ENCODE results near the gene COMMD10. TPM values are rescaled to one million over a fixed set of nuclear protein-coding genes. Genes with fewer than 3 reads are reported as not detected.

COMMD10 gene
- total and polyA plus RNA-seq, 2 of the 8 experiments (the other 6 are each of a cell fraction or from before 2014, with no cell fraction given), result 16.5 to 43.4 TPM

DNA sequence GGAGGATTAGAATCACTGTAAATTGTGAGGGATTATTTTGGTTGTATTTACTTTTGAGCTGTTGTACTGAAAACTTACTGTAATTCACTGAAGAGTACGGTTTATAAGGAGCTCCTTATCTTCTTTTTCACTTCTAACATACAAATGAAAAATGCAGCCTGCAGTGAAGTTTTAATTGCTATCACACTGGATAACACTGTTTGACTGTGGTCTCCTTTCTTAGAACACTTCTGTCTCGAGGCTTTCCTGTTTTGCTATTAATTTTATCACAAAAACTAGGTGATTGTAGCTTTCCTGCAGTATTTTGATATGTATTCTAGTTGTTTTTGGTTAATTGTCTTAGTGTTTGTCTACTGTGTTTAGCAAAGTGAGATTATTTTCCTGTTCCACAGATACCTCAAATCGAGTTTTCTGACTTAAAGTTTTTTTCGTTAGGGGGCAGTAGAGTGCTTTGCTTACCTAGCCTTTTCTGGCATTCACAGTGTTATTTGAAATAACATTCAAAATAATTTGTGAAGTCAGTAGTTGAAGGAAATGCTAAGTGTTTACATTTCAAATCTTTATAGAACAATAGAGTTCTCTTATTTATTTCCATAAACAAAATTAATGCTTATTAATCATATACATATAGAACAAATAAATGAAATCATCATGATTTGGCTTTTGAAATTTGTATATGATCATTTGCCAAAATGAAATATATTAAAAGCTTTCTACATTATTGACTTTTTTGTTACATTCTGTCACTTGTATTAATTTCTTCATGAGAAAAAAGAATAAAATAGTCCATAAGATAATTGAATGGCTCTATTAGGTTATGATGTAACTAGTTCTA, 52.9 kb downstream of the COMMD10 start:
- Histone ChIP-seq H3K79me2 (ENCODE audit: control insufficient read depth in 1 of 2, insufficient read depth in 2 of 2, low read length in 2 of 2) (no peaks in the 10 kb centered on the region), H3K23me2 (ENCODE audit: low read depth, low read length) (no peaks in the 10 kb centered on the region), H3K4me1 (replicated peaks in 1 of 4; ENCODE audit: control insufficient read depth in 3 of 4, insufficient read depth in 4 of 4, low read length in 3 of 4) (no peaks in the 10 kb centered on the region), H3K56ac (replicated peaks; ENCODE audit: insufficient read length, low read depth, low read length) (no peak overlapping the region), H4K5ac (ENCODE audit: insufficient read length, low read depth, low read length) (no peak overlapping the region), H2BK20ac (ENCODE audit: low read length) (no peak overlapping the region), H3K14ac (ENCODE audit: insufficient read length) (no peak overlapping the region), H3K4me2 (ENCODE audit: insufficient read depth in 1 of 2, low read depth in 2 of 2, low read length in 2 of 2) (no peak overlapping the region), H3K9me3 (ENCODE audit: insufficient read depth in 2 of 2, low read depth in 1 of 2, low read length in 1 of 2) (no peaks in the 10 kb centered on the region), H3K36me3 (ENCODE audit: control insufficient read depth in 2 of 4, insufficient read depth in 4 of 4, low read length in 3 of 4) (no peaks in the 10 kb centered on the region; a peak in 2 of 8 replicates), H3K4ac (replicated peaks; ENCODE audit: insufficient read length, low read depth, low read length) (no peak overlapping the region), H3K23ac (ENCODE audit: insufficient read length) (no peak overlapping the region), H2AK5ac (ENCODE audit: low read depth, low read length) (no peak overlapping the region), H3K9ac (replicated peaks in 1 of 4; ENCODE audit: extremely low read depth in 1 of 4, low read depth in 3 of 4, low read length in 3 of 4) (no peak overlapping the region), H2AFZ (ENCODE audit: low read length) (no peak overlapping the region), H3K18ac (ENCODE audit: extremely low read depth, low read length) (no peak overlapping the region), H3K79me1 (ENCODE audit: low read depth, low read length) (no peaks in the 10 kb centered on the region), H3K4me3 (ENCODE audit: extremely low read depth in 1 of 4, insufficient read depth in 2 of 4, low read depth in 3 of 4, low read length in 4 of 4) (no peak overlapping the region), H4K8ac (ENCODE audit: extremely low read depth, insufficient read depth, low read length) (no peak overlapping the region), H2BK12ac (ENCODE audit: low read depth, low read length) (no peak overlapping the region), H2BK120ac (replicated peaks; ENCODE audit: low read depth, low read length) (no peak overlapping the region), H3K27me3 (replicated peaks in 1 of 4; ENCODE audit: control insufficient read depth in 3 of 4, extremely low read depth in 1 of 4, insufficient read depth in 3 of 4, low read length in 3 of 4) (no peaks in the 10 kb centered on the region), H2BK5ac (ENCODE audit: low read depth, low read length) (no peak overlapping the region), H2BK15ac (ENCODE audit: low read length) (no peak overlapping the region), H3K27ac (ENCODE audit: low read depth, low read length) (no peak overlapping the region), H4K91ac (replicated peaks; ENCODE audit: insufficient read length, low read length) (no peak overlapping the region), H4K20me1 (replicated peaks in 1 of 2; ENCODE audit: control insufficient read depth in 1 of 2, insufficient read depth in 2 of 2, low read length in 2 of 2) (no peaks in the 10 kb centered on the region)
- DNase-seq (ENCODE audit: low read depth in 1 of 2, low spot score in 2 of 2), result no peak
- TF ChIP-seq SAP30 (IDR thresholded peaks at IDR 0.05; ENCODE audit: insufficient read depth, insufficient replicate concordance, low read length) (no peak), RAD21 (IDR thresholded peaks at IDR 0.05 in 1 of 2, conservative IDR thresholded peaks at IDR 0.05 in 1 of 2; ENCODE audit: low read depth in 2 of 2, low read length in 2 of 2) (peak; percentile 80 to 82)
- TF ChIP-seq, protein P1, sequence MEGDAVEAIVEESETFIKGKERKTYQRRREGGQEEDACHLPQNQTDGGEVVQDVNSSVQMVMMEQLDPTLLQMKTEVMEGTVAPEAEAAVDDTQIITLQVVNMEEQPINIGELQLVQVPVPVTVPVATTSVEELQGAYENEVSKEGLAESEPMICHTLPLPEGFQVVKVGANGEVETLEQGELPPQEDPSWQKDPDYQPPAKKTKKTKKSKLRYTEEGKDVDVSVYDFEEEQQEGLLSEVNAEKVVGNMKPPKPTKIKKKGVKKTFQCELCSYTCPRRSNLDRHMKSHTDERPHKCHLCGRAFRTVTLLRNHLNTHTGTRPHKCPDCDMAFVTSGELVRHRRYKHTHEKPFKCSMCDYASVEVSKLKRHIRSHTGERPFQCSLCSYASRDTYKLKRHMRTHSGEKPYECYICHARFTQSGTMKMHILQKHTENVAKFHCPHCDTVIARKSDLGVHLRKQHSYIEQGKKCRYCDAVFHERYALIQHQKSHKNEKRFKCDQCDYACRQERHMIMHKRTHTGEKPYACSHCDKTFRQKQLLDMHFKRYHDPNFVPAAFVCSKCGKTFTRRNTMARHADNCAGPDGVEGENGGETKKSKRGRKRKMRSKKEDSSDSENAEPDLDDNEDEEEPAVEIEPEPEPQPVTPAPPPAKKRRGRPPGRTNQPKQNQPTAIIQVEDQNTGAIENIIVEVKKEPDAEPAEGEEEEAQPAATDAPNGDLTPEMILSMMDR (IDR thresholded peaks at IDR 0.05; ENCODE audit: control extremely low read depth in 1 of 3, insufficient read depth in 1 of 3, low read depth in 1 of 3, low read length in 3 of 3), result peak in 2 of 3 experiments; percentile 53 to 63; a peak in 2 of 4 replicates
- ChIA-PET POLR2A (ENCODE audit: partially characterized antibody) (no interaction called here), CTCF (ENCODE audit: partially characterized antibody) (interaction anchor here (0.7 to 3.0 kb wide), 27 partner anchors 15 to 1243 kb away, joined by 3 to 36 read pairs (median 4); no protein-coding TSS in a partner anchor)
- 23% methylated on average over 4 of the region's 4 CpGs; no CpG with 5 or more reads in 1 of the 2 experiments for whole genome bisulfite sequencing, 2 experiments (ENCODE audit: extremely low coverage in 1 of 2, insufficient coverage in 1 of 2, insufficient read length in 1 of 2, insufficient replicate concordance in 2 of 2, low coverage in 1 of 2, low lambda C conversion rate in 2 of 2, missing lambda C conversion rate in 1 of 2)
- peak; percentile 68 for FAIRE-seq

Data from H1 (cell line).